Measurements from ENCODE around the gene TMEM186. TPM values are rescaled to one million over a fixed set of nuclear protein-coding genes. Genes with fewer than 3 reads are reported as not detected.
"Not testable (repeated sequence)": the region's sequence is repeated elsewhere in the genome, so short reads cannot be mapped to it uniquely, and the experiment has no call there.

Gene TMEM186
- total RNA-seq, 2 experiments from 2014 or later, result 10.1 to 11.1 TPM

- no peak overlapping the region for H3K4me3 Mint-ChIP-seq
- POLR2A ChIA-PET, result interaction anchor here (0.5 kb wide), 1 partner anchor 47 kb away, joined by 4 read pairs; no protein-coding TSS in a partner anchor
- DNase-seq, result no peak
- H3K36me3 Mint-ChIP-seq (ENCODE audit: low read depth), result no peaks in the 10 kb centered on the region
- H3K27me3 Mint-ChIP-seq, result no peaks in the 10 kb centered on the region
- no peaks in the 10 kb centered on the region for H3K9me3 Mint-ChIP-seq
- H3K27ac Mint-ChIP-seq, result no peak overlapping the region
- CTCF ChIA-PET, result no interaction called here
- H3K4me1 Mint-ChIP-seq, result no peaks in the 10 kb centered on the region
These were observed 37.4 kb downstream of the TMEM186 start for GRCh38 chr16:8760021-8760420.

GRCh38 chr16:8758022-8758421 is 39.4 kb downstream of the TMEM186 start:
- H3K27ac Mint-ChIP-seq, result no peak overlapping the region
- H3K27me3 Mint-ChIP-seq, result no peaks in the 10 kb centered on the region
- DNase-seq, result no peak
- CTCF ChIA-PET, result no interaction called here
- no peaks in the 10 kb centered on the region for H3K36me3 Mint-ChIP-seq (ENCODE audit: low read depth)
- no peaks in the 10 kb centered on the region for H3K4me1 Mint-ChIP-seq
- H3K9me3 Mint-ChIP-seq, result no peaks in the 10 kb centered on the region
- POLR2A ChIA-PET, result no interaction called here
- H3K4me3 Mint-ChIP-seq, result no peak overlapping the region

GRCh38 chr16:8756755-8757154 is 40.7 kb downstream of the TMEM186 start:
- H3K4me1 Mint-ChIP-seq, result no peaks in the 10 kb centered on the region

GRCh38 chr16:8753416-8754054 is 43.9 kb downstream of the TMEM186 start:
- no peaks in the 10 kb centered on the region for H3K27me3 Mint-ChIP-seq
- no peak for DNase-seq
- H3K4me1 Mint-ChIP-seq, result no peaks in the 10 kb centered on the region
- H3K4me3 Mint-ChIP-seq, result no peak overlapping the region
- ChIA-PET CTCF (interaction anchor here (1.1 kb wide), 1 partner anchor 11 kb away, joined by 3 read pairs; no protein-coding TSS in a partner anchor), POLR2A (no interaction called here)
- H3K9me3 Mint-ChIP-seq, result no peaks in the 10 kb centered on the region
- no peak overlapping the region for H3K27ac Mint-ChIP-seq
- no peaks in the 10 kb centered on the region for H3K36me3 Mint-ChIP-seq (ENCODE audit: low read depth)

More at GRCh38 chr16:8756755-8757154, 40.7 kb downstream of the TMEM186 start:
- POLR2A ChIA-PET, result no interaction called here
- CTCF ChIA-PET, result no interaction called here
- Mint-ChIP-seq H3K36me3 (ENCODE audit: low read depth) (no peaks in the 10 kb centered on the region), H3K9me3 (no peaks in the 10 kb centered on the region), H3K27me3 (no peaks in the 10 kb centered on the region), H3K27ac (no peak overlapping the region), H3K4me3 (no peak overlapping the region)
- no peak for DNase-seq

- H3K36me3 Mint-ChIP-seq (ENCODE audit: low read depth), result no peaks in the 10 kb centered on the region
- DNase-seq, result no peak
- no peaks in the 10 kb centered on the region for H3K9me3 Mint-ChIP-seq
- POLR2A ChIA-PET, result no interaction called here
- no peak overlapping the region for H3K4me3 Mint-ChIP-seq
- H3K27me3 Mint-ChIP-seq, result no peaks in the 10 kb centered on the region
- CTCF ChIA-PET, result interaction anchor here (1.1 kb wide), 1 partner anchor 10 kb away, joined by 3 read pairs; no protein-coding TSS in a partner anchor
- no peak overlapping the region for H3K27ac Mint-ChIP-seq
- H3K4me1 Mint-ChIP-seq, result no peaks in the 10 kb centered on the region
These were observed 44.7 kb downstream of the TMEM186 start for GRCh38 chr16:8752706-8753105.

- H3K27ac Mint-ChIP-seq, result no peak overlapping the region
- H3K36me3 Mint-ChIP-seq (ENCODE audit: low read depth), result no peaks in the 10 kb centered on the region
- H3K9me3 Mint-ChIP-seq, result no peaks in the 10 kb centered on the region
- CTCF ChIA-PET, result interaction anchor here (1.3 kb wide), 1 partner anchor 43 kb away, joined by 3 read pairs; no protein-coding TSS in a partner anchor
- no peak overlapping the region for H3K4me3 Mint-ChIP-seq
- DNase-seq, result no peak
- POLR2A ChIA-PET, result no interaction called here
- H3K4me1 Mint-ChIP-seq, result no peaks in the 10 kb centered on the region
- H3K27me3 Mint-ChIP-seq, result no peaks in the 10 kb centered on the region
These were observed 45.7 kb downstream of the TMEM186 start for GRCh38 chr16:8751481-8752311.

- H3K27me3 Mint-ChIP-seq; POLR2A ChIA-PET; H3K9me3 Mint-ChIP-seq; H3K36me3 Mint-ChIP-seq (ENCODE audit: low read depth); H3K4me1 Mint-ChIP-seq; H3K27ac Mint-ChIP-seq; CTCF ChIA-PET; DNase-seq; H3K4me3 Mint-ChIP-seq: not testable (repeated sequence)
These were observed 48.5 kb downstream of the TMEM186 start for GRCh38 chr16:8748944-8749343.

Other genes with a start within 250 kb of the TMEM186 start
- not detected for gene TMEM114, start 207.1 kb downstream of the TMEM186 start, total RNA-seq
- 10 to 100 TPM; 28.7 to 30.2 TPM for gene METTL22, start 175.9 kb downstream of the TMEM186 start, total RNA-seq
- gene ABAT, start 123.0 kb downstream of the TMEM186 start, total RNA-seq, result 1 to 10 TPM; 5.4 to 5.6 TPM
- 10 to 100 TPM; 37.0 to 38.9 TPM for gene PMM2, start 200 bp upstream of the TMEM186 start, total RNA-seq
- gene CARHSP1, start 71.4 kb upstream of the TMEM186 start, total RNA-seq, result 100 to 1,000 TPM; 172 to 189 TPM
- not detected for gene LITAFD, start 84.7 kb upstream of the TMEM186 start, total RNA-seq
- gene USP7, start 166.3 kb upstream of the TMEM186 start, total RNA-seq, result 100 to 1,000 TPM; 157 to 160 TPM